ENCODE results near the gene ERCC1. TPM values are rescaled to one million over a fixed set of nuclear protein-coding genes. Genes with fewer than 3 reads are reported as not detected.

ERCC1 gene
- polyA plus RNA-seq, 2 of the 4 experiments (the other 2 are of a cell fraction): 81.7 to 93.0 TPM

- FAIRE-seq (no peak), DNase-seq (ENCODE audit: low read depth in 1 of 2, low spot score in 1 of 2) (peak; percentile 85 to 96)
- peak overlapping the region; percentile 86 for H3K4me2 ChIP-seq
These were observed 21.2 kb downstream of the ERCC1 start for GRCh38 chr19:45402298-45403061.

GRCh38 chr19:45401815-45402214 lies 21.9 kb downstream of the ERCC1 start:
- H3K27ac ChIP-seq: peak overlapping the region; percentile 94 to 96
- 82% methylated on average over 6 of the region's 6 CpGs for WGBS (ENCODE audit: missing lambda C conversion rate)
- peak overlapping the region; percentile 36 for H3K4me3 ChIP-seq
- no peaks in the 10 kb centered on the region for H3K9me3 ChIP-seq
- peak overlapping the region; percentile 86 for H3K4me2 ChIP-seq
- no peak for FAIRE-seq
- peaks cover 28% of the 10 kb centered on the region for H3K4me1 ChIP-seq
- no peak for ATAC-seq
- no peak for DNase-seq (ENCODE audit: low read depth in 1 of 2, low spot score in 1 of 2)
- POLR2A ChIA-PET: interaction anchor here (0.6 to 1.5 kb wide), 2 partner anchors 77 to 504 kb away, joined by 3 to 6 read pairs; no protein-coding TSS in a partner anchor
- TF ChIP-seq EHMT2 (IDR thresholded peaks at IDR 0.05; ENCODE audit: low read depth): no peak
- no peak for TF ChIP-seq BCL3 (IDR thresholded peaks at IDR 0.05)
- TF ChIP-seq HDAC2 (IDR thresholded peaks at IDR 0.05): no peak
- TF ChIP-seq HES2 (IDR thresholded peaks at IDR 0.05): no peak
- TF ChIP-seq MAFK (IDR thresholded peaks at IDR 0.05; ENCODE audit: partially characterized antibody): no peak
- TF ChIP-seq JUNB (IDR thresholded peaks at IDR 0.05): no peak
- TF ChIP-seq CHD4 (IDR thresholded peaks at IDR 0.05; ENCODE audit: borderline replicate concordance): no peak
- no peak for TF ChIP-seq CTCF (IDR thresholded peaks at IDR 0.05)
- CTCF ChIA-PET: interaction anchor here (0.6 to 6.3 kb wide), 33 partner anchors 9 to 631 kb away, joined by 3 to 99 read pairs (median 5); partner anchors contain the start of genes BLOC1S3, ERCC1, ERCC2 and TRAPPC6A

More at GRCh38 chr19:45402298-45403061, 21.2 kb downstream of the ERCC1 start:
- H3K27ac ChIP-seq: peak overlapping the region; percentile 94 to 96
- ATAC-seq: peak; percentile 28 to 56
- 10% methylated on average over 17 of the region's 40 CpGs for WGBS (ENCODE audit: missing lambda C conversion rate)
- CTCF ChIA-PET: interaction anchor here (0.5 to 6.3 kb wide), 41 partner anchors 10 to 632 kb away, joined by 3 to 99 read pairs (median 5); partner anchors contain the start of genes BLOC1S3, ERCC1, ERCC2 and TRAPPC6A
- no peaks in the 10 kb centered on the region for H3K9me3 ChIP-seq
- peak overlapping the region; percentile 36 for H3K4me3 ChIP-seq
- TF ChIP-seq HMGXB4 (CRISPR knock-in tag; IDR thresholded peaks at IDR 0.05; ENCODE audit: borderline replicate concordance) (no peak), JUN (IDR thresholded peaks at IDR 0.05) (peak in 1 of 2 experiments; percentile 39; a peak in 1 of 5 replicates), SREBF2 (IDR thresholded peaks at IDR 0.05) (no peak), CHD2 (IDR thresholded peaks at IDR 0.05; ENCODE audit: low read length, partially characterized antibody) (peak; percentile 35), CBX8 (IDR thresholded peaks at IDR 0.05) (no peak), MAZ (IDR thresholded peaks at IDR 0.05; ENCODE audit: borderline replicate concordance, low read depth, low read length) (peak; percentile 17; the same call in 1 of the 2 replicates), CTCF (IDR thresholded peaks at IDR 0.05) (peak; percentile 83), MAX (IDR thresholded peaks at IDR 0.05) (peak; percentile 67; the same call in 1 of the 2 replicates), SMC3 (IDR thresholded peaks at IDR 0.05) (peak; percentile 76), ZFP36 (IDR thresholded peaks at IDR 0.05; ENCODE audit: borderline replicate concordance, partially characterized antibody) (peak; percentile 33), HES2 (IDR thresholded peaks at IDR 0.05) (no peak), RAD21 (conservative IDR thresholded peaks at IDR 0.05 in 1 of 2, IDR thresholded peaks at IDR 0.05 in 1 of 2) (peak; percentile 49 to 58; a peak in 3 of 5 replicates)
- POLR2A ChIA-PET: interaction anchor here (0.6 to 1.5 kb wide), 4 partner anchors 22 to 505 kb away, joined by 3 to 6 read pairs (median 3); partner anchors contain the start of genes BLOC1S3 and TRAPPC6A
- H3K4me1 ChIP-seq: peaks cover 31% of the 10 kb centered on the region

Data from A549 (cell line).